Heart left ventricle (tissue), 16 donors: ENCODE results near the gene ZNF554. TPM values are rescaled to one million over a fixed set of nuclear protein-coding genes. Genes with fewer than 3 reads are reported as not detected.

ENCODE experiments used
- ATAC-seq, 4 donors: fragments of 200-7000 bp; cut with Tn5 transposase; one replicate each; pipeline ENCODE4 v1.9.1; 2020 to 2022; ENCODE audit warnings: moderate library complexity in 4 of 4, mild to moderate bottlenecking in 3 of 4, moderate number of reproducible peaks in 1 of 4
- DNase-seq, 5 donors: peaks; one replicate each; pipeline ENCODE4 v3.0.0-alpha.2; 2020
- H3K27ac ChIP-seq, 12 donors: fragments of 200-600 bp; sonication (generic) in 4 of 12; one replicate each; pipeline versions ENCODE4 v1.5.0 to v1.8.0; 2016 to 2022; ENCODE audit warnings: mild to moderate bottlenecking in 2 of 12
- H3K27me3 ChIP-seq, 9 donors: fragments of 200-600 bp; sonication (generic) in 2 of 9; one replicate each; pipeline versions ENCODE4 v1.5.1 to v1.8.0; 2016 to 2022; ENCODE audit warnings: mild to moderate bottlenecking in 3 of 9
- H3K36me3 ChIP-seq, 9 donors: fragments of 200-600 bp; sonication (generic) in 2 of 9; one replicate each; pipeline versions ENCODE4 v1.5.0 to v1.8.0; 2018 to 2022; ENCODE audit warnings: mild to moderate bottlenecking in 2 of 9
- H3K4me1 ChIP-seq, 12 donors: fragments of 200-600 bp; sonication (generic) in 4 of 12; one replicate each; pipeline versions ENCODE4 v1.5.0 to v1.8.0; 2016 to 2022; ENCODE audit warnings: mild to moderate bottlenecking in 3 of 12
- H3K4me3 ChIP-seq, 12 donors: fragments of 200-600 bp; sonication (generic) in 4 of 12; one replicate each; pipeline versions ENCODE4 v1.5.0 to v1.8.0; 2017 to 2022; ENCODE audit warnings: mild to moderate bottlenecking in 9 of 12, moderate library complexity in 4 of 12
- H3K9me3 ChIP-seq, 12 donors: fragments of 200-600 bp; sonication (generic) in 4 of 12; one replicate each; pipeline versions ENCODE4 v1.5.0 to v1.8.0; 2016 to 2022; ENCODE audit warnings: mild to moderate bottlenecking in 1 of 12
- POLR2A ChIP-seq, 2 donors: fragments of 450-650 bp; IDR thresholded peaks; one replicate each; pipeline ENCODE4 v1.6.1; 2017; ENCODE audit warnings: antibody characterized with exemption in 2 of 2, mild to moderate bottlenecking in 2 of 2, moderate library complexity in 2 of 2
- WGBS, 4 donors: extraction: QIAGEN DNeasy Blood & Tissue Kit in 2 of 4; methylation state at CpG; one replicate each; pipeline versions ENCODE4 v1.1.5 to v1.1.7; 2013 to 2018; 5-methylcytosine and 5-hydroxymethylcytosine counted together
- intact Hi-C, 10 donors: fragments of 100-400 bp; cut with DNase I; formaldehyde crosslinking; loops; one replicate each; pipeline versions ENCODE4 v1.11.1 to v1.14.2; 2022
- polyA plus RNA-seq, 2 donors: library from polyadenylated mRNA; stranded (reverse); fragments of 200-250 nt; gene quantifications; one replicate each; pipeline ENCODE4 v1.2.3, GENCODE V29; 2013
- total RNA-seq, 9 donors: library from RNA; depleted of rRNA in 2 of 9; stranded (reverse); fragments of >200 nt in 2 of 9; fragmentation: NEBNext Ultra II Directional in 3 of 9; extraction: Animal tissue kit (Norgen Biotek cat#: 25700) in 3 of 9; gene quantifications; one replicate each; pipeline versions ENCODE4 v1.1.0 to v1.2.4, GENCODE V29; 2016 to 2023
- TF ChIP-seq, protein P1 (sequence below), 12 donors: fragments of 200-600 bp; sonication (generic) in 4 of 12; IDR thresholded peaks; one replicate each; pipeline versions ENCODE4 v1.5.0 to v1.8.0; 2018 to 2022; ENCODE audit warnings: antibody characterized with exemption in 12 of 12, mild to moderate bottlenecking in 5 of 12
- donor health status: ischemic (EF 13 %, LVEDD 7.1; RV severe dilation, severe dysfunction).
- donor health status: healthy with polysubstance abuse.
- donor health status: DM: no; HTN: yes; CAD: no.
- donor health status: DM: no; HTN: no; CAD: no.
- donor health status: ischemic (EF 25% LVEDD 6.9; RV normal size, moderate dysfunction).
- donor health status: ischemic (EF 25% LVEDD 5.7; RV mildly dilated, moderate dysfunction).
- donor health status: healthy.
- donor health status: DM: yes; HTN: yes; CAD: no.
- donor health status: ischemic (EF 35%, LVEDD 5.7; RV mildly dilated, moderate dysfunction).
- donor health status: nonischemic (EF 11% LVEDD 7.7; RV severe dilation, severe dysfunction).
- donor health status: DM: yes; HTN: yes; CAD: no.
- donor health status: PGD.
- donor health status: ischemic (EF 29% LVEDD 5.4; RV normal size, mild dysfunction).
- donor health status: nonischemic (EF 23%, LVEDD 6.1; RV moderate dilation, normal function).

Gene ZNF554
- total and polyA plus RNA-seq, 11 donors = 1.4 to 6.1 (median 4.5) TPM

DNA sequence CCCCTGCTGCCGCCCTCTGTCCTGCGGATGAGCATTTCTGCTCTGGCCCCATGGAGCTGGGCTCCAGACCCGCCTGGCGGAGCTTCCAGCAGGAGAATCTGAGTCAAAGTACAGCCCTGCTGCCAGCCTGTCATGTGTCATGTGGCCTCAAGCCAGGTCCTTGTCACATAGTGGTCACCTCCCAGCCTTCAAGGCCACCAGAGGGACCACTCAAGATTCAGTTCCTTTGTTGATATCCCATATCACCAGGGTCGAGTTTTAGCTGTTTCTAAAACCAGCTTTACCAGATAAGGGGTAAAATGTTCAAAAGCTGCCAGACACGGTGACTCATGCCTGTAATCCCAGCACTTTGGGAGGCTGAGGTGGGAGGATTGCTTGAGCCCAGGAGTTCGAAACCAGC is 20.9 kb upstream of the ZNF554 start:
- H3K27me3 ChIP-seq = no peaks in the 10 kb centered on the region
- DNase-seq = peak in 4 of 5 donors; percentile 69 to 94 (median 84)
- TF ChIP-seq, protein P1, sequence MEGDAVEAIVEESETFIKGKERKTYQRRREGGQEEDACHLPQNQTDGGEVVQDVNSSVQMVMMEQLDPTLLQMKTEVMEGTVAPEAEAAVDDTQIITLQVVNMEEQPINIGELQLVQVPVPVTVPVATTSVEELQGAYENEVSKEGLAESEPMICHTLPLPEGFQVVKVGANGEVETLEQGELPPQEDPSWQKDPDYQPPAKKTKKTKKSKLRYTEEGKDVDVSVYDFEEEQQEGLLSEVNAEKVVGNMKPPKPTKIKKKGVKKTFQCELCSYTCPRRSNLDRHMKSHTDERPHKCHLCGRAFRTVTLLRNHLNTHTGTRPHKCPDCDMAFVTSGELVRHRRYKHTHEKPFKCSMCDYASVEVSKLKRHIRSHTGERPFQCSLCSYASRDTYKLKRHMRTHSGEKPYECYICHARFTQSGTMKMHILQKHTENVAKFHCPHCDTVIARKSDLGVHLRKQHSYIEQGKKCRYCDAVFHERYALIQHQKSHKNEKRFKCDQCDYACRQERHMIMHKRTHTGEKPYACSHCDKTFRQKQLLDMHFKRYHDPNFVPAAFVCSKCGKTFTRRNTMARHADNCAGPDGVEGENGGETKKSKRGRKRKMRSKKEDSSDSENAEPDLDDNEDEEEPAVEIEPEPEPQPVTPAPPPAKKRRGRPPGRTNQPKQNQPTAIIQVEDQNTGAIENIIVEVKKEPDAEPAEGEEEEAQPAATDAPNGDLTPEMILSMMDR (IDR thresholded peaks at IDR 0.05) = peak in 2 of 12 donors; percentile 9 to 23
- peak in 1 of 2 donors; percentile 27 for TF ChIP-seq POLR2A (IDR thresholded peaks at IDR 0.05)
- H3K4me3 ChIP-seq = no peak overlapping the region
- H3K4me1 ChIP-seq = peaks cover 0 to 24% (median 8%) of the 10 kb centered on the region in 12 donors
- peak overlapping the region; percentile 16 to 90 (median 77) for H3K27ac ChIP-seq
- ATAC-seq = peak; percentile 48 to 81 (median 76)
- WGBS, 4 donors = 39 to 57% (median 55%) methylated on average over 6 to 7 of the region's 7 CpGs
- peaks cover 0 to 63% (median 28%) of the 10 kb centered on the region in 9 donors for H3K36me3 ChIP-seq
- intact Hi-C loops = no loop called here
- H3K9me3 ChIP-seq = no peaks in the 10 kb centered on the region

DNA sequence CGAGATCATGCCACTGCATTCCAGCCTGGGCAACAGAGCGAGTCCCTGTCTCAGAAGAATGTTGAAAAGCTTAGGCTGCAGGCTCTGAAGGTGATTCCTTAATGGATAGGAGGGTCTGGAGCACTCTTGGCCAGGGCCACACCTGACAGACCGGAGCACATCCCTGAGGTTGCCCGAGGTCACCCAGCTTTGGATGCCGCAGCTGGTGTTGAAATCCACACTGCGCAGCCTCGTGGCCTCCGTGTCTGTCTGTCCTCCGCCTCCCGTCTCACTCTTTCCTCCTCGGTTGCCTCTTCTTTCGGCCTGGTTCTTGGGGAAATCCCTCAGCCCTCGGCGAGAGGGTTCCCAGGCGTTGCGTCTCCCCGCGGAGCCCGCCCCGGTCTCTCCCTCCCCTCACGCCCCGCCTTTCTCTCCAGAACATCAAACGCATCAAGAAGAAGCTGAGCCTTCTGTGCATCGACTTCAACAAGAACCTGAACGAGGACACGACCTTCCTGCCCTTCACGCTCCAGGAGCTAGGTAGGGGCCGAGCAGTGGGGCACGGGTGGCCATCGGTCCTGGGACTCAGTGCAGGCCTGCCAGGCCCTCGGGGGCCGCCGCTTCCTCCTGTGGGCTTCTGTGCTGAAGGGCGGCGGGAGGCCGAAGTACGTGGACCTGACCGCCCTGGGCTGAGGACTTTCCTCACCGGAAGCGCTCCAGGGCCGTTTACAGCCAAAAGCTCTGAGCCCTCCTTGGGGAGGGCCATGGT is 20.2 kb upstream of the ZNF554 start:
- Histone ChIP-seq H3K27me3 (no peaks in the 10 kb centered on the region), H3K9me3 (no peaks in the 10 kb centered on the region), H3K36me3 (peaks cover 0 to 57% (median 23%) of the 10 kb centered on the region in 9 donors), H3K27ac (peak overlapping the region in 11 of 12 donors; percentile 37 to 90 (median 69)), H3K4me1 (peaks cover 0 to 24% (median 8%) of the 10 kb centered on the region in 12 donors), H3K4me3 (no peak overlapping the region)
- DNase-seq (no peak), ATAC-seq (no peak)
- intact Hi-C loops = no loop called here
- TF ChIP-seq, protein P1 (IDR thresholded peaks at IDR 0.05) = no peak
- no peak for TF ChIP-seq POLR2A (IDR thresholded peaks at IDR 0.05)
- 94 to 95% (median 95%) methylated on average over 36 to 41 of the region's 41 CpGs for WGBS, 4 donors

DNA sequence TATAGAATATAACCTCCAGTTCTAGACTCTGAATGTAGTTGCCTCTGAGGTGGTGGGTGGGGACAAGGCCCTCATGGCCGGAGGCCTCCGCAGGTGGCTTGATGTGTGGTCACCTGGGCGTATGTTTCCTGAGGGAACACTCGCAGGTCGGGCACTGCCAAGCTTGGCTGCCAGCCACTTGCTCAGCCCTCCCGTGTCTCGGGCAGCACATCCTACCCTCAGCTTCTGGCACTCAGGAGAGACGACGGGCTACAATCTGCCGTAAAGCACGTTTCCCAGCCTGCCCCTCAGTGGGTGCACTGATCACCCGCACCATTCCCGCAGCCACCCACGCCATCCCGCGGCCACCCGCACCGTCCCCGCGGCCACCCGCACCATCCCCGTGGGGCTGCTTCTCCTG is 19.2 kb upstream of the ZNF554 start:
- Histone ChIP-seq H3K36me3 (peaks cover 0 to 53% (median 13%) of the 10 kb centered on the region in 9 donors), H3K27ac (peak overlapping the region in 4 of 12 donors; percentile 7 to 85 (median 84)), H3K9me3 (no peaks in the 10 kb centered on the region), H3K4me1 (peaks cover 0 to 24% (median 8%) of the 10 kb centered on the region in 12 donors), H3K4me3 (no peak overlapping the region), H3K27me3 (no peaks in the 10 kb centered on the region)
- DNase-seq (peak in 1 of 5 donors; percentile 70), ATAC-seq (peak in 1 of 4 donors; percentile 3)
- TF ChIP-seq, protein P1 (IDR thresholded peaks at IDR 0.05) = no peak
- no peak for TF ChIP-seq POLR2A (IDR thresholded peaks at IDR 0.05)
- 64 to 83% (median 74%) methylated on average over 21 to 22 of the region's 22 CpGs for WGBS, 4 donors
- intact Hi-C loops = no loop called here

DNA sequence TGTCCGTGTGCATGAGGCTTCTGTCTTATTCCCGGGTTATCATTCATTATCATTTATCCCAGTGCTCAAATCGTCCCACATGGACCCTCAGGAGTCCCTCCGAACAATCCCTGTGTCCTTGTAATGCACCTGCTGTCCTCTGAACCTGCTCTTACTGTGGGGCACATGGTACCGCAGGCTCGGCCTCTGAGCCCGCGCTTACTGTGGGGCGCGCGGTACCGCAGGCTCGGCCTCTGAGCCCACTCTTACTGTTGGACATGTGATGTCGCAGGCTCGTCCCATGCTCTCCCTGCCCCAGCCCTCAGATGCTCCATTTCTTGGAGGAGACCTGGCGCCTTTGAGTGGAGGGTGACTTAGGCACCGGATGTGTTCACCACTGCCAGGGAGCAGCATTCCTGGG is 16.8 kb upstream of the ZNF554 start:
- 94 to 98% (median 97%) methylated on average over 17 of the region's 17 CpGs for WGBS, 4 donors
- no peaks in the 10 kb centered on the region for H3K27me3 ChIP-seq
- intact Hi-C loops = no loop called here
- TF ChIP-seq POLR2A (IDR thresholded peaks at IDR 0.05) = no peak
- TF ChIP-seq, protein P1 (IDR thresholded peaks at IDR 0.05) = no peak
- no peaks in the 10 kb centered on the region for H3K9me3 ChIP-seq
- peaks cover 0 to 8% (median 6%) of the 10 kb centered on the region in 12 donors for H3K4me1 ChIP-seq
- DNase-seq = no peak
- peaks cover 0 to 52% (median 18%) of the 10 kb centered on the region in 9 donors for H3K36me3 ChIP-seq
- H3K27ac ChIP-seq = no peak overlapping the region
- no peak for ATAC-seq
- H3K4me3 ChIP-seq = no peak overlapping the region
